ENCODE results near the gene TNFSF15. TPM values are rescaled to one million over a fixed set of nuclear protein-coding genes. Genes with fewer than 3 reads are reported as not detected.

TNFSF15 gene
- total RNA-seq, 1 experiment from 2014 or later, result not detected

DNA sequence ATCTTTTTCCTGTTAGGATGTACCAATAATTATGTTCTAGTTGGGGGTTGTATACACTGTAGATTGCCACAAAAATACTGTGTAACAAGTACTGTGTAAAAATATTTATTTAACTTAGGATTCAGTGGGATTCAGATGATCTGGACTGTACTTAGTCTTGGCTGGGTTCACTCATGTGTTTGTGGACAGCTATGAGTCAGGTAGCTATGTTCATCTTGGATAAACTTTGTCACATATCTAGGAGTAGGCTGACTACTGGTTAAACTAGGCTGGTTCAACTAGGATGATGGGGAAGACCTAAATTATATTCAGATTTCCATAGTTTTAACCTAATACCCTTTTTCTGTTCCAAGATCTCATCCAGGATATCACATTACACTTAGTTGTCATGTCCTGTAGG, 32.1 kb upstream of the TNFSF15 start:
- no peak for DNase-seq
- H3K18ac ChIP-seq (ENCODE audit: insufficient read length, low read depth, low read length), result no peak overlapping the region
- no peaks in the 10 kb centered on the region for H3K4me1 Mint-ChIP-seq
- no peaks in the 10 kb centered on the region for H3K4me1 ChIP-seq (ENCODE audit: insufficient read depth, low read length)
- H3T11ph ChIP-seq (ENCODE audit: low read length), result no peak overlapping the region
- H4K5ac ChIP-seq (ENCODE audit: insufficient read length, low read depth, low read length), result no peak overlapping the region
- peaks cover 33% of the 10 kb centered on the region for H3K27me3 Mint-ChIP-seq (ENCODE audit: low read depth)
- no peak overlapping the region for H2BK20ac ChIP-seq (ENCODE audit: low read depth, low read length, poor library complexity, severe bottlenecking)
- no peak overlapping the region for H2BK15ac ChIP-seq (ENCODE audit: low read depth, low read length)
- H4K8ac ChIP-seq (replicated peaks; ENCODE audit: insufficient read length, low read depth, low read length), result no peak overlapping the region
- no peaks in the 10 kb centered on the region for H4K20me1 ChIP-seq (ENCODE audit: control insufficient read depth, insufficient read depth, insufficient read length)
- H3K4me2 ChIP-seq (ENCODE audit: insufficient read depth, insufficient read length, low read length), result no peak overlapping the region
- no peaks in the 10 kb centered on the region for H3K9me3 ChIP-seq (ENCODE audit: control insufficient read depth, low read depth, low read length)
- H2BK5ac ChIP-seq (ENCODE audit: insufficient read length, low read length), result no peak overlapping the region
- no peaks in the 10 kb centered on the region for H3K36me3 Mint-ChIP-seq (ENCODE audit: insufficient read depth in 1 of 3, low read depth in 3 of 3)
- no peak overlapping the region for H3K9ac ChIP-seq (ENCODE audit: extremely low read depth, insufficient read length, low read length)
- H3K4ac ChIP-seq (ENCODE audit: low read depth, low read length), result no peak overlapping the region
- H2BK120ac ChIP-seq (ENCODE audit: low read depth, low read length, poor library complexity, severe bottlenecking), result no peak overlapping the region
- H3K79me1 ChIP-seq (ENCODE audit: insufficient read depth, low read depth, low read length, poor library complexity, severe bottlenecking), result no peaks in the 10 kb centered on the region
- no peak overlapping the region for H4K91ac ChIP-seq (ENCODE audit: insufficient read length, low read depth, low read length)
- no peak overlapping the region for H2AK5ac ChIP-seq (ENCODE audit: insufficient read length, low read length)
- H3K23ac ChIP-seq (ENCODE audit: insufficient read length, low read depth, low read length), result no peak overlapping the region
- no peaks in the 10 kb centered on the region for H3K27me3 ChIP-seq (ENCODE audit: insufficient read depth, low read length)
- TF ChIP-seq, protein P1, sequence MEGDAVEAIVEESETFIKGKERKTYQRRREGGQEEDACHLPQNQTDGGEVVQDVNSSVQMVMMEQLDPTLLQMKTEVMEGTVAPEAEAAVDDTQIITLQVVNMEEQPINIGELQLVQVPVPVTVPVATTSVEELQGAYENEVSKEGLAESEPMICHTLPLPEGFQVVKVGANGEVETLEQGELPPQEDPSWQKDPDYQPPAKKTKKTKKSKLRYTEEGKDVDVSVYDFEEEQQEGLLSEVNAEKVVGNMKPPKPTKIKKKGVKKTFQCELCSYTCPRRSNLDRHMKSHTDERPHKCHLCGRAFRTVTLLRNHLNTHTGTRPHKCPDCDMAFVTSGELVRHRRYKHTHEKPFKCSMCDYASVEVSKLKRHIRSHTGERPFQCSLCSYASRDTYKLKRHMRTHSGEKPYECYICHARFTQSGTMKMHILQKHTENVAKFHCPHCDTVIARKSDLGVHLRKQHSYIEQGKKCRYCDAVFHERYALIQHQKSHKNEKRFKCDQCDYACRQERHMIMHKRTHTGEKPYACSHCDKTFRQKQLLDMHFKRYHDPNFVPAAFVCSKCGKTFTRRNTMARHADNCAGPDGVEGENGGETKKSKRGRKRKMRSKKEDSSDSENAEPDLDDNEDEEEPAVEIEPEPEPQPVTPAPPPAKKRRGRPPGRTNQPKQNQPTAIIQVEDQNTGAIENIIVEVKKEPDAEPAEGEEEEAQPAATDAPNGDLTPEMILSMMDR (conservative IDR thresholded peaks at IDR 0.05), result no peak
- no peak overlapping the region for H3K27ac ChIP-seq (ENCODE audit: insufficient read length, low read depth, low read length)
- no peak overlapping the region for H2BK12ac ChIP-seq (ENCODE audit: insufficient read length, low read depth, low read length)
- H3K27ac Mint-ChIP-seq, result no peak overlapping the region
- no peaks in the 10 kb centered on the region for H3K9me3 Mint-ChIP-seq
- H3K23me2 ChIP-seq (ENCODE audit: insufficient read length, low read depth, low read length, poor library complexity, severe bottlenecking), result no peaks in the 10 kb centered on the region
- H3K14ac ChIP-seq (ENCODE audit: insufficient read depth, low read length), result no peak overlapping the region
- H2AFZ ChIP-seq (ENCODE audit: low read length), result no peak overlapping the region
- H3K56ac ChIP-seq (ENCODE audit: insufficient read length, low read depth, low read length), result no peak overlapping the region
- H3K79me2 ChIP-seq (ENCODE audit: insufficient read depth, low read length), result no peaks in the 10 kb centered on the region
- H3K4me3 Mint-ChIP-seq, result no peak overlapping the region
